ENCODE data around the gene ADGRV1.

Gene ADGRV1

GRCh38 chr5:91121347-91121993 is 562.9 kb downstream of the ADGRV1 start:
- no peak for DNase-seq

- no peak for DNase-seq
These were observed 564.1 kb downstream of the ADGRV1 start for GRCh38 chr5:91122651-91123050.

- DNase-seq: no peak
These were observed 564.7 kb downstream of the ADGRV1 start for GRCh38 chr5:91123291-91123690.

GRCh38 chr5:91123901-91124300 is 565.3 kb downstream of the ADGRV1 start:
- no peak for DNase-seq

- no peak for DNase-seq
These were observed 567.3 kb downstream of the ADGRV1 start for GRCh38 chr5:91125916-91126315.

- no peak for DNase-seq
These were observed 567.9 kb downstream of the ADGRV1 start for GRCh38 chr5:91126448-91126847.

GRCh38 chr5:91126888-91127287 is 568.3 kb downstream of the ADGRV1 start:
- DNase-seq: no peak

GRCh38 chr5:91127456-91128081 is 569.0 kb downstream of the ADGRV1 start:
- no peak for DNase-seq

GRCh38 chr5:91128604-91129003 is 570.0 kb downstream of the ADGRV1 start:
- no peak for DNase-seq

GRCh38 chr5:91129748-91130147 is 571.2 kb downstream of the ADGRV1 start:
- no peak for DNase-seq

- no peak for DNase-seq
These were observed 572.2 kb downstream of the ADGRV1 start for GRCh38 chr5:91130759-91131158.

GRCh38 chr5:91132550-91132949 is 574.0 kb downstream of the ADGRV1 start:
- no peak for DNase-seq

- no peak for DNase-seq
These were observed 574.6 kb downstream of the ADGRV1 start for GRCh38 chr5:91133183-91133582.

- DNase-seq: no peak
These were observed 577.1 kb downstream of the ADGRV1 start for GRCh38 chr5:91135475-91136248.

- no peak for DNase-seq
These were observed 577.7 kb downstream of the ADGRV1 start for GRCh38 chr5:91136271-91136670.

- DNase-seq: no peak
These were observed 579.0 kb downstream of the ADGRV1 start for GRCh38 chr5:91137647-91138046.

GRCh38 chr5:91139572-91140200 is 581.1 kb downstream of the ADGRV1 start:
- DNase-seq: no peak

GRCh38 chr5:91140657-91141056 is 582.1 kb downstream of the ADGRV1 start:
- DNase-seq: no peak

GRCh38 chr5:91141642-91142041 is 583.0 kb downstream of the ADGRV1 start:
- DNase-seq: no peak

GRCh38 chr5:91142386-91142785 is 583.8 kb downstream of the ADGRV1 start:
- DNase-seq: no peak

- DNase-seq: no peak
These were observed 584.2 kb downstream of the ADGRV1 start for GRCh38 chr5:91142819-91143218.

- no peak for DNase-seq
These were observed 585.2 kb downstream of the ADGRV1 start for GRCh38 chr5:91143840-91144239.

- no peak for DNase-seq
These were observed 586.1 kb downstream of the ADGRV1 start for GRCh38 chr5:91144491-91145332.

Measured in activated gamma-delta T cell (primary cell).